Epithelial cell of prostate (primary cell): ENCODE results near the gene GALNTL6.

Experiments used
- DNase-seq: peaks from one replicate; pipeline ENCODE4 v3.0.0-alpha.2; 2011; ENCODE audit warnings: low read depth, low spot score
- H3K27ac ChIP-seq: fragments of 450-650 bp; 2 replicates; pipeline ENCODE4 v1.5.1; 2017; ENCODE audit warnings: mild to moderate bottlenecking

Gene GALNTL6

DNA sequence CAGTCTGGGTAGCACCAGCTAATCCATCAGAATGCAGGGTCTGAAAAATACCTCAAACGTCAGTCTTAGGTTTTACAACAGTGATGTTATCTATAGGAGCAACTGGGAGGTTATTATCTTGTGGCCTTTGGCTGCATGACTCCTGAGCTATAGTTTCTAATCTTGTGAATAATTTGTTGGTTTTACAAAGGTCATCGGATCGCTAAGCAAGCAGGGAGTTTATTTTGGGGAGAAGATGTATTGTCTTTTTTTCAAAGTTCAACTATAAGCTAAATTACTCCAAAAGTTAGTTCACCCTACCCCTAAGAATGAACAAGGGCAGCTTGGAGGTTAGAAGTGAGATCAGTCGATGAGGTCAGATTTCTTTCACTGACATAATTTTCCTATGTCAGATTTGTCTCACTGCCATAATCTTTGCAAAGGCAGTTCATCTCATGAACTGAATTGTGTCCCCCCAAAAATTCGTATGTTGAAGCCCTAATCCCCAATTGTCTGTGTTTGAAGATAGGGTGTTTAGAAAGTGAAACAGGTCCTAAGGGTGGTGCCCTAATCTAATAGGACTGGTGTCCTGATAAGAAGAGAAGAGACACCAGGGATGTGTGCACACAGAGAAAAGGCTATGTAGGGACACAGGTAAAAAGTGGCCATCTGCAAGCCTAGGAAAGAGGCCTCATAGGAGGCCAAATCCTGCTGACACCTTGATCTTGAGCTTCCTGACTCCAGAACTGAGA is 1179.6 kb downstream of the GALNTL6 start:
- DNase-seq = no peak
- no peak overlapping the region for H3K27ac ChIP-seq

DNA sequence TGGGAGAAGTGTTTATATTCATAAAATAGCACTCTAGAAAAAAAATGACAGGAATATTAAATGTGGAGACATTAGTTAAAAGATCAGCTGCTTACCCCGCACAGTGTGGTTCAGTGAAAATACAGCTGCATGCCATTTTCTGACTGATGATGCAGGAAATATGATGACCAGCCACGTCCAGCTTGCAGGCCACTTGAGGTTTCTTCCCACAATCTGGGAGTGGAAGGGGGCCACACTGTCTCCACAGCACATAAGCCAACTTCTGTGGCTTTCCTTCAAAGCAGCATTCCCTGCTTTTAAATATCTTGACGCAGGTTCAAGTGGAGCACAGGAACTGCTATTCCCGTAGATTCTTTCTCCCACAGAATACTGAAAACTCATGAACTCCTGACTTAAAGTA is 1182.0 kb downstream of the GALNTL6 start:
- DNase-seq = no peak
- peak overlapping the region; percentile 87 for H3K27ac ChIP-seq

- no peak for DNase-seq
- H3K27ac ChIP-seq = peak overlapping the region; percentile 87
These were observed 1182.5 kb downstream of the GALNTL6 start for GRCh38 chr4:172995704-172996103.

- DNase-seq = peak; percentile 88
- H3K27ac ChIP-seq = peak overlapping the region; percentile 87
These were observed 1183.5 kb downstream of the GALNTL6 start for GRCh38 chr4:172996571-172997216.

GRCh38 chr4:172997217-172997609 is 1184.0 kb downstream of the GALNTL6 start:
- H3K27ac ChIP-seq = peak overlapping the region; percentile 87
- no peak for DNase-seq

- H3K27ac ChIP-seq = peak overlapping the region; percentile 87
- no peak for DNase-seq
These were observed 1184.7 kb downstream of the GALNTL6 start for GRCh38 chr4:172997856-172998255.

DNA sequence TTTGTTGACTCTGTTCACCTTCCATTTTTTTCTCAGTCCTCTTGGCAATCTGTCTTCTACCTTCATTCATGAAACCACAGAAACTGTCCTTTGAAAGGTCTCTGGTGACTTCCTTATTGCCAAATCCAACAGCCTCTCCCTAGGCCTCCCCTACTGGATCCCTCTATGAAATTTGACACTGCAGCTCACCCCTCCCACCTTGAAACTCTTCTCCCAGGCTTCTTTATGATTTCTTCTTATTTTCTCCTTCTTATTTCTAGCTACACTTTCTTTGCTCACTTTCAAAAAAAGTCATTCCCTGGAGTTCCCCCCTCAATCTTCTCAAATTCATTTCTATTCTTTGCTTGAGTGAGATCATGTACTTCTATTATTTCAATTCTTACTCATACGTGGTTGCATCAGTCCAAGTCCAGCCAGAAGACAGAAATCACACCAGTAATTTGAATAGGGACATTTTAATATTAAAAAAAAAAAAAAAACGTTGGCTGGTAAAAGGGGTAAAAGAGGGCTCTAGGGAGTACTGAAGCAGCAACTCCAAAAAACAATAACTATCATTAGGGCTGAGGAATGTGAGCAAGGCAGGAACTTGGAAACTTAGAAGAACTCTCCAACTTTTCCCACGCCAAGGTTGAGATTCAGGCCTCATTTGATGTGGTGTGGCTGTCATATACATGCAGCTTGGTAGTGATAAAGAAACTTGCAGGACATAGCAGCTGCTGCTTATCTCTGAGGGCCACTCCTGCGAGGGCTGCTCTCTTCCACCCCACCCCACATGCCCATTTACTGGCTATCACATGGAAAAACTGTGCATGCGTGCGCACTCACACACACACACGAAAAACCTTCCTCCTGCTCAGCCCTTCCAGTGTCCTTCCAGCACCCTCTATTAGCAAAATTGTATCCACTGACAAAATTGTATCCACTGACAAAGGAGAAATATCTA is 1185.6 kb downstream of the GALNTL6 start:
- H3K27ac ChIP-seq = peak overlapping the region; percentile 87
- no peak for DNase-seq

- H3K27ac ChIP-seq = peak overlapping the region; percentile 47
- no peak for DNase-seq
These were observed 1188.4 kb downstream of the GALNTL6 start for GRCh38 chr4:173001571-173001970.

GRCh38 chr4:173002830-173003561 is 1189.8 kb downstream of the GALNTL6 start:
- DNase-seq = no peak
- H3K27ac ChIP-seq = no peak overlapping the region

- no peak overlapping the region for H3K27ac ChIP-seq
These were observed 1192.9 kb downstream of the GALNTL6 start for GRCh38 chr4:173005912-173006633.

DNA sequence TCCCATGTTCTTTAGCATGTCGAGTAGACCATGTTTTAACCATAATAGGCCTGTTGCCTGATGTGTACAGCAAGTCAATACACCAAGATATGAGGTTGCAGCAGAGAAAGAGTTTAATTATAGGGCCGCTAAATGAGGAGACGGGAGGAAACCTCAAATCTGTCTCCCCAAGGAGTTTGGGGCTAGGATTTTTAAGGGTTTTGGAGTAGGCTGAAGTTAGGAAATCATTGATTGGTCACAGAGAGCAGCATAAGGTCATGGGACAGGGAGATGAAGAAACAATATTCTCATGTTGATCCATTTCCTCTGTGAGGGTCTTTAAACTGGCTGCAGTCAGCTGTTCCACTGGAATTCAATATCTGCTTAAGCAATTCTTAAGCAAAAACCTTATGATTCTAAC is 1195.2 kb downstream of the GALNTL6 start:
- no peak for DNase-seq
- H3K27ac ChIP-seq = no peak overlapping the region

More at GRCh38 chr4:173005912-173006633, 1192.9 kb downstream of the GALNTL6 start:
- DNase-seq = no peak

DNA sequence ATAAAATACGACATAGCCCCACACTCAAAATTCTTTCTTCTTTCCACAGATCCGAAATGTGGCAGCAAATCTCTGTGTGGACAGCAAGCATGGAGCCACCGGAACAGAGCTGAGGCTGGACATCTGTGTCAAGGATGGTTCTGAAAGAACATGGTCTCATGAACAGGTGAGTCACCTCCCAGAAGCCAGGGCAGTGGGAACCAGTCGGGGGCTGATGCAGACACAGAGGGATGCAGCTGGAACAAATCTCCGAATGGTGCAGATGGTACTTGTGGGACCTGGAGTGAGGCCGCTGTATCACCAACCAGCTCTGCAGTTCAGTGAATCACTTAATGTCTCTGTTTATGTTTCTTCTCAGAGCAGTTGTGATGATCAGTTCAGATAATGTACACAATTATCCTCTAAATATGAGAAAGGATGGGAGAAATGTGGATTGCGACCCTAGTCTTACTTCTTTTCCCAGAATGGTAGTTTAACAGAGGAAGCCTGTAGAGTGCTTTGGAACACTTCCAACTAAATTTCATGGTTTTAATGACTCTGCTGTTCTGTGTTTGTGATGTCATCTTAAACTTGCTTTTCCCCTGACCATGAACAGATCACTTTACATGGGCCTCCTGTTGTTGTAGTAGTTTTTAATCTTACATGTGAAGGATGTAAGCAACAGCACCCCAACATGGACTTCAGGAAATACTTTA is 1196.1 kb downstream of the GALNTL6 start:
- no peak for DNase-seq

GRCh38 chr4:173012608-173013007 is 1199.4 kb downstream of the GALNTL6 start:
- H3K27ac ChIP-seq = no peak overlapping the region
- DNase-seq = no peak

More for the DNA sequence above, 1196.1 kb downstream of the GALNTL6 start:
- H3K27ac ChIP-seq = no peak overlapping the region

DNA sequence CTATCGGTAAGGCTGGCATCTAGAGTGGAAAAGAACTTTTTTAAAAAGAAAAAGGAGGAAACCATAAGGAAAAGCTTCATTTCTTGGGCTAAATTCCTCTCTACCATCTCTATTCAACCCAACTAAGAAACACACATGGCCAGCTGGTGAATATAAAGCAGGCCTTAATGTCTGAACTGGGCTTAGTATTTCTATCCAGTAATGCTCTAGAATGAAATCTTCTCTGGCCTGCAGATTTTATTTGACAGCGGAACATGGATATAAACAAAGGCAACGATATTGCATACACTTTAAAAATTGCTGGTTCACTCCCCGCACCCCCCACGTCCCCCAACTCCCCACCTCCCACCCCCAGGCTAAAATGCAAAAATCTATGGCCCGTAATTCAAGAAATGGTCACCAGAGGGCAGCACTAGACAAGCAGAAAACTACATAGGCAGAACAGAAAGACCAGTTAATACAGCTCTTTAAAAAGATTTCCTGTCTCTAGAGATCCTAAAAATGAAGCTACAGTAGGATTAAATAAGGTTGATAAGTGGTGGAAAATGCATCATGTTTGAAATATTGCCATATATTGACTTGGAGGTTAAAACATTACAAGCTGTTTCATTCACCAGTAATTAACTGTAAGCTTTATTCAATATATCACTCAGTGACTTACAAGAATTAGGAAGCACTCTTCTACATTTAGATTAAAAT is 1200.2 kb downstream of the GALNTL6 start:
- peak overlapping the region; percentile 10 for H3K27ac ChIP-seq
- DNase-seq = no peak

DNA sequence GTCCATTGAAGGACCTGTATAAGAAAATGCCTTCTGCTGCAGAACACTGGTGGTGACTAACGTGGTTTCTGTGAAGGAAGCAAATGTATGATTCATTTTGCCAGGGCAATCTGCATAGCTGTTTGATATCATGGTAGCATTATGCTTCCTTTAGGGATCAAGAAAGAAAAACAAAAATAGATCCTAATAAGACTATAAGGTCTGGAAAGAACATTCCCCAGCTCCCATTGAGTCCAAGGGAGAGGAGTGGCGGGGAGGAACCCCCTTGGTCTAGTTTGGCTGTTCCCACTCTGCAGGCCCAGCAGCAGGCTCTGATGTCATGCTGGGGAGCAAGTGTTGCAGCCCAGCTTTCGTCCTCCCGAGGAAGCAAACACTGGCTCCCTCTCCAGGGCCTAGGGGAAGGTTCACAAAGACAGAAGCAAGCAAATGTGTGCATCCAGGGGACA is 1200.9 kb downstream of the GALNTL6 start:
- no peak for DNase-seq
- H3K27ac ChIP-seq = peak overlapping the region; percentile 10

- DNase-seq = no peak
- H3K27ac ChIP-seq = no peak overlapping the region
These were observed 1201.6 kb downstream of the GALNTL6 start for GRCh38 chr4:173014836-173015235.

DNA sequence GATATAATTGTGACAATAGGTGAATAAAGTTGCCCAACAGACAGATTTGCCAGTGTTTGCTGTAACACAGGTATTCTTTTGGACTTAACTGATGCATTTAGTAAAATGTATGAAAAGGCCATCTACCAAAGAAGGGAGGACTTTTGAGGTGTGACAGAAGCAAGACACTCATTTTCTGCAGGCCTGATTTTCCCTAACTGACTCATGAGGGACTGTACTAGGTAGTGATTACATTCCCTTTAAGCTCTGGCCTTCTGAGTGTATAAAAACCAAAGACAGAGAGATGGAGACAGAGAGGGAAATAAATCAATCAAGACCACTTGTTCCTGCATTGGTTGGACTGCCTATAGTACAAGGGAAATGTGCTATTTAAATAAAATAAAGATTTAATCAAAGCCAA is 1204.6 kb downstream of the GALNTL6 start:
- H3K27ac ChIP-seq = no peak overlapping the region
- no peak for DNase-seq

DNA sequence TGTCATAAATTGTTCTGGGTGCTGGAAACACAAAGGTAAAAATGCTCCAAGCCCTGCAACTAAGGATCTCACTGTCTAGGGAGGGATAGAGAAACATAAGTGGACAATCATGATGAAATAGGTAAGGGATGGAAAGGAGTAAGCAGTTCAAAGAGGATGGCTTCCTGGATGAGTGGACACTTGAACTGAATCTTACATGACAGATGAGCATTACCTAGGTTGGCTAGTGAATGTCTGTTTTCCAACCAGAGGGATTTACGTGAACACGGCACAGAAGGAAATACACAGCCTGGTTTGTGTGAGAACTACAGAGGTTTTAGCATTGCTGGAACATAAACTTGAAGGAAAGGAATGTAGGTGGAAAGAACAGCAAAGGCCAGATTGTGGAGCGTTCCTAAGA is 1205.2 kb downstream of the GALNTL6 start:
- no peak overlapping the region for H3K27ac ChIP-seq
- no peak for DNase-seq
